Measurements from ENCODE around the gene LIN9. TPM values are rescaled to one million over a fixed set of nuclear protein-coding genes. Genes with fewer than 3 reads are reported as not detected.
"Not testable (repeated sequence)": the region's sequence is repeated elsewhere in the genome, so short reads cannot be mapped to it uniquely, and the experiment has no call there.

Gene LIN9
- total and polyA plus RNA-seq, 7 donors: 2.4 to 5.4 (median 3.1) TPM

- TF ChIP-seq POLR2AphosphoS5 (IDR thresholded peaks at IDR 0.05) (no peak), EP300 (IDR thresholded peaks at IDR 0.05) (no peak), CTCF (IDR thresholded peaks at IDR 0.05) (no peak), POLR2A (IDR thresholded peaks at IDR 0.05) (no peak)
- no peaks in the 10 kb centered on the region for H3K9me3 ChIP-seq
Observed at GRCh38 chr1:226204198-226204597, 104.8 kb downstream of the LIN9 start.

DNA sequence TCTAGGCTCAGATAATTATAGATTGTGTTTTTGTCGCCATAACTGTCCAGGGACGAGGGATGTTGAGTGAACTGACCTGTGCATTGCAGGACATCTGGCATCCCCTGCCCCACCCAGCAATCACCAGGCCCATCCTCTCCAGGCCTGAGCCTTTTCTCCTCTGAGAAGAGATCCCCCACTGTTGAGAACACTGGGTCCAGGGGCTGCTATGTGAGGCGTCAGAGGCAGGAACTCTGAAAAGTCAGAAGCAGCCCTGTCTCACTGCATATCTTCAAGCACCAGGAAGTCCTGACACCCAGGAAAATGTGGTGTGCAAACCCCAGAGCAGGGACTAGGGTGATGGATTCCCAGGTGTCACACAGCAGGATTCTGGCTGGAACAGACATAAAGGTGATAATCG is 105.3 kb downstream of the LIN9 start:
- 86 to 87% methylated on average over 4 of the region's 4 CpGs for WGBS, 2 donors
- Histone ChIP-seq H3K36me3 (no peaks in the 10 kb centered on the region), H3K4me1 (no peaks in the 10 kb centered on the region), H3K4me3 (no peak overlapping the region), H3K27me3 (no peaks in the 10 kb centered on the region), H3K9me3 (no peaks in the 10 kb centered on the region), H3K27ac (no peak overlapping the region)
- TF ChIP-seq POLR2A (IDR thresholded peaks at IDR 0.05) (no peak), POLR2AphosphoS5 (IDR thresholded peaks at IDR 0.05) (no peak), CTCF (IDR thresholded peaks at IDR 0.05) (no peak), EP300 (IDR thresholded peaks at IDR 0.05) (no peak)
- DNase-seq: no peak
- intact Hi-C loops (cut with DNase I): no loop called here

More at GRCh38 chr1:226204198-226204597, 104.8 kb downstream of the LIN9 start:
- no peaks in the 10 kb centered on the region for H3K4me1 ChIP-seq
- H3K36me3 ChIP-seq: no peaks in the 10 kb centered on the region
- intact Hi-C loops (cut with DNase I): no loop called here
- H3K27ac ChIP-seq: no peak overlapping the region
- H3K4me3 ChIP-seq: no peak overlapping the region
- no peaks in the 10 kb centered on the region for H3K27me3 ChIP-seq
- DNase-seq: no peak

GRCh38 chr1:226203240-226203639 is 105.7 kb downstream of the LIN9 start:
- no peaks in the 10 kb centered on the region for H3K27me3 ChIP-seq
- no peak for TF ChIP-seq EP300 (IDR thresholded peaks at IDR 0.05)
- TF ChIP-seq CTCF (IDR thresholded peaks at IDR 0.05): no peak
- TF ChIP-seq POLR2AphosphoS5 (IDR thresholded peaks at IDR 0.05): no peak
- no peak for TF ChIP-seq POLR2A (IDR thresholded peaks at IDR 0.05)
- 94 to 97% methylated on average over 1 of the region's 1 CpG for WGBS, 2 donors

GRCh38 chr1:226202666-226203065 is 106.3 kb downstream of the LIN9 start:
- H3K27ac ChIP-seq; H3K27me3 ChIP-seq; H3K4me1 ChIP-seq; DNase-seq; H3K4me3 ChIP-seq; H3K36me3 ChIP-seq; H3K9me3 ChIP-seq; intact Hi-C loops (cut with DNase I): not testable (repeated sequence)
- 87 to 90% methylated on average over 6 of the region's 6 CpGs for WGBS, 2 donors

More at GRCh38 chr1:226203240-226203639, 105.7 kb downstream of the LIN9 start:
- Histone ChIP-seq H3K4me3 (no peak overlapping the region), H3K9me3 (no peaks in the 10 kb centered on the region), H3K4me1 (no peaks in the 10 kb centered on the region), H3K36me3 (no peaks in the 10 kb centered on the region), H3K27ac (no peak overlapping the region)
- intact Hi-C loops (cut with DNase I): no loop called here
- no peak for DNase-seq

DNA sequence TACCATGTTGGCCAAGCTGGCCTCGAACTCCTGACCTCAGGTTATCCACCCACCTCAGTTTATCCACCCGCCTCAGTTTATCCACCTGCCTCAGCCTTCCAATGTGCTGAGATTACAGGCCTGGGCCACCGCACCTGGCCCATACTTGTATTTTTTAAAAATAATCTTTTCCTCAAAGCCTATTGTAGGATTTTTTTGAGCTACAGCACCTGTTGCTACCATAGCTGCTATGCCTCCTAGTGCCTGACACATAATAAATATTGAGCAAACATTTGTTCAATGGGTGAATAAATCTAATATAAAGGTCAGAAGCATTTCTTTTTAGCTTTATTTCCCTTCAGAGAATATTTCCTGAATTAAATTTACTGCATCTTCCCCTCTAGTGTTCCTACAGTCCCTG is 106.7 kb downstream of the LIN9 start:
- Histone ChIP-seq H3K4me1 (no peaks in the 10 kb centered on the region), H3K27me3 (no peaks in the 10 kb centered on the region), H3K36me3 (no peaks in the 10 kb centered on the region), H3K4me3 (no peak overlapping the region), H3K9me3 (no peaks in the 10 kb centered on the region), H3K27ac (no peak overlapping the region)
- whole genome bisulfite sequencing, 2 donors: 73 to 89% methylated on average over 3 of the region's 3 CpGs
- DNase-seq: no peak
- intact Hi-C loops (cut with DNase I): no loop called here
- TF ChIP-seq CTCF (IDR thresholded peaks at IDR 0.05) (no peak), POLR2AphosphoS5 (IDR thresholded peaks at IDR 0.05) (no peak), EP300 (IDR thresholded peaks at IDR 0.05) (no peak), POLR2A (IDR thresholded peaks at IDR 0.05) (no peak)

All from sigmoid colon (tissue), 7 donors.